Retinal pigment epithelial cell (primary cell): ENCODE data around the gene DLEC1.
"Not testable (repeated sequence)": the region's sequence is repeated elsewhere in the genome, so short reads cannot be mapped to it uniquely, and the experiment has no call there.

ENCODE experiments used
- DNase-seq: peaks from one replicate; pipeline ENCODE4 v3.0.0-alpha.2; 2010; ENCODE audit warnings: low read depth
- H3K4me3 ChIP-seq: 2 replicates; pipeline ENCODE4 v1.5.1; 2011; ENCODE audit warnings: mild to moderate bottlenecking, low read length, control low read depth, moderate library complexity
- TF ChIP-seq, protein P1 (sequence below): conservative IDR thresholded peaks from 2 replicates; pipeline ENCODE4 v1.5.1; 2011; ENCODE audit warnings: low read depth, low read length, control low read depth, inconsistent platforms

The DLEC1 gene

DNA sequence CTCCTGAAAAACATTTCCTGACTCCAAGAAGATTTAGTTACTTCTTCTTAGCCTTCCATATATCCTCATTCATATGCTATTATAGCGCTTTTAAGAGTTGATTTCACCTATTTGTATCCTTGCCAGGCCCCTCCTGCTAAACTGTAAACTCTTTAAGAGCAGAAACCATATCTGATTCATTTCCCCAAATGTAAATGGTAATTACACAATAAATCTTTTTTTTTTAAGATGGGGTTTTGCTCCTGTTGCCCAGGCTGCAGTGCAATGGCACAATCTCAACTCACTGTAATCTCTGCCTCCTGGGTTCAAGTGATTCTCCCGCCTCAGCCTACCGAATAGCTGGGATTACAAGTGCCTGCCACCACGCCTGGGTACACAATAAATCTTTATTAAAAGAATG is 4.5 kb downstream of the DLEC1 start:
- H3K4me3 ChIP-seq, result no peak overlapping the region
- DNase-seq, result no peak
- TF ChIP-seq, protein P1, sequence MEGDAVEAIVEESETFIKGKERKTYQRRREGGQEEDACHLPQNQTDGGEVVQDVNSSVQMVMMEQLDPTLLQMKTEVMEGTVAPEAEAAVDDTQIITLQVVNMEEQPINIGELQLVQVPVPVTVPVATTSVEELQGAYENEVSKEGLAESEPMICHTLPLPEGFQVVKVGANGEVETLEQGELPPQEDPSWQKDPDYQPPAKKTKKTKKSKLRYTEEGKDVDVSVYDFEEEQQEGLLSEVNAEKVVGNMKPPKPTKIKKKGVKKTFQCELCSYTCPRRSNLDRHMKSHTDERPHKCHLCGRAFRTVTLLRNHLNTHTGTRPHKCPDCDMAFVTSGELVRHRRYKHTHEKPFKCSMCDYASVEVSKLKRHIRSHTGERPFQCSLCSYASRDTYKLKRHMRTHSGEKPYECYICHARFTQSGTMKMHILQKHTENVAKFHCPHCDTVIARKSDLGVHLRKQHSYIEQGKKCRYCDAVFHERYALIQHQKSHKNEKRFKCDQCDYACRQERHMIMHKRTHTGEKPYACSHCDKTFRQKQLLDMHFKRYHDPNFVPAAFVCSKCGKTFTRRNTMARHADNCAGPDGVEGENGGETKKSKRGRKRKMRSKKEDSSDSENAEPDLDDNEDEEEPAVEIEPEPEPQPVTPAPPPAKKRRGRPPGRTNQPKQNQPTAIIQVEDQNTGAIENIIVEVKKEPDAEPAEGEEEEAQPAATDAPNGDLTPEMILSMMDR, result no peak

DNA sequence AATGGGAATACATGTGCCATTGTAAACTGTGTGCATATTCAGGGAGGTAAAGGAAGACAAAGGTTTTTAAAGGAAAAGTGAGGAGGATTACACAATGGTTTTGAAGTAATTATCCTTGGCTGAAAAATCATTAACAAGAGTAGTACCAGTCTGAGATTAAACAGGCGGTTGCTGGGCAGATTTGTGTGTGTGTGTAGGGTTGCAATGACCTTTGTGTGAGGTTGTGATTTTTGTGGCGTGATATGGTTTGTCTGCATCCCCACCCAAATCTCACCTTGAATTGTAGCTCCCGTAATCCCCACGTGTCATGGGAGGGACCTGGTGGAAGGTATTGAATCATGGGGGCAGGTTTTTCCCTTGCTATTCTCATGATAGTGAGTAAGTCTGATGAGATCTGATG is 7.0 kb downstream of the DLEC1 start:
- DNase-seq, result no peak
- no peak overlapping the region for H3K4me3 ChIP-seq
- TF ChIP-seq, protein P1, result no peak

DNA sequence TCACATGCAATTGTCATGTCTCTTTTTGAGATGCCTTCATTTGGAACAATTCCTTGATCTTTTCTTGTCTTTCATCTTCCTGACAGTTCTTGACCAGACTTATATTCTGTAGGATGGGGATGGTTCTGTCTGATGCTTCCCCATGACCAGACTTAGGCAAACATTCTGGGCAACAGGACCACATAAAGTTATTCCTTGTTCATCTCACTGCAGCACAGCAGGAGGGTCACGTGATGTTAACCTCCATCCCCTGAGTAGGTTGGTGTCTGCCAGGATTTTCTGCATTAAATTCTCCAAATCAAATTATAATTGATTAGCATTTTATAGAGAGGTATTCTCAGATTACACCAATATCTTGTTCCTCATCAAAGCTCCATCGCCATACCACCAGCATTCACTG is 7.8 kb downstream of the DLEC1 start:
- TF ChIP-seq, protein P1, result no peak
- no peak overlapping the region for H3K4me3 ChIP-seq
- no peak for DNase-seq

DNA sequence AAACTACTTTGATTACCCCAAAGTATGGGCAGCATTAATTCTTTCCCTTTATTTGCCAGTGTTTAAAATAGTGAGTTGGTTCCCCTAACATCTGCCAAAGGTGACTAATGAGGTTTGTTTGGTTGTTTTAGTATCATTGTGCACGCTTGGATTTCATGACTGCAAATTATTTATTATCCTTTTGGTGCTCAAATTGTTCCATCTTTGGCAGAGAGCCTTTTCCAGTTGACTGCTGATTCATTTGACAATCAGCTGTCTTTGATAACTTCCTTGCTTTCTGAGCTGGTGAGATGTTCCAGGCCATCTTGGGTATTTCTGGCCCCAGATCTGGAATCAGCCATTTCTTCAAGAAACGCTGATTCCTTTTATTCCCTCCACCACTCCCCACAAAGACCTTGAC is 8.9 kb downstream of the DLEC1 start:
- H3K4me3 ChIP-seq, result no peak overlapping the region
- no peak for DNase-seq
- TF ChIP-seq, protein P1, result no peak

DNA sequence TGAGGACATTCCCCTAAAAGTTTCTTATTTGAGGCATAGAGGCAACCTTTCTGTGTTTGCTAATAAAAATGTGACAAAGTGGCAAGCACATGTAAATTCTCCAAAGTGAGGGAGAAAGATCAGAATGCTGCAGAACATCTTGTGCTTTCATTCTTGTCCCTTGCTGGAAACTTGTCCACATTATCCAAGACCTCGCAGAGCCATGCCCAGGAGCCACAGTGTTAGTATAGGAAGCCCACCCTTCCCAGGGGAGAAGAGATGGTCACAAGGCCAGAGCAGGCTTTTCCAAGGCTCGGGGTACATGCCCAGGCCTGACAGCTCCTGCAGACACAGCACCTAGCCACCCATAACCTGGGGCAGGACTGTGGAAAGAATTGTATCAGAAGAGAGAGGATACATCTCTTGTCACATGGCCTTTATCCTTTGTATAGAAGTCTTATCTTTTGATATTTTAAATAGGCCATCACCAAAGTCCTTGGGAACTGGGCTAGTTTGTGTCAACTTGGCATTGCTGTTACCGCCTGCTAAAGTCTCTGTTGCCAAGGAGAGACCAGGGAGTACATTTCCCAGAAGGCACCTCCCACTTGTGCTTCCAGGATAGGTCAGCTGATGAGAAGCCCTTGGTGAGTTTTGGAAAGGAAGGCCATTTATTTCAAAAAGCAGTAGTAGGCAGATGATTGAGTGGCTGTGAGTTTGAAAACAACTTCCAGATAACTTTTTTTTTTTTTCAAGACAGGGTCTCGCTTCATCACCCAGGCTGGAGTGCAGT is 10.5 kb downstream of the DLEC1 start:
- no peak overlapping the region for H3K4me3 ChIP-seq
- TF ChIP-seq, protein P1, result no peak
- DNase-seq, result no peak

DNA sequence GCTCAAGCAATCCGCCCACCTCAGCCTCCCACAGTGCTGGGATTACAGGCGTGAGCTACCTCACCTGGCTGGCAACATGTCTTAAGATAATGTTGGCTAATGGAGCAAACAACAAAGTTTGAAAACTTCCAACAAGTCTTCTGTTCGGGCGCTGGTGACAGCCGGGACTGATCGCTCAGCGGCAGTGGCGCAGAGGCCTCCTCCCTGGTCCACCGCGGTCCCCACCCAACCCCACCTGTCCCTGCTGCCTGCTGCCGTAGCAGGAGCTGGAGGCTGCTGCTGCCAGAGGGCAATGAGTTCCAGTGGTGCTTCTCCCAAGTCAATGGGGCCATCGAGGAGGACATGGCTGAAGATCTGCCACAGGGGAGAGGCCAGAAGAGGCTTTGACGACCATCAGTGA is 12.1 kb downstream of the DLEC1 start:
- TF ChIP-seq, protein P1, result no peak
- DNase-seq, result no peak
- H3K4me3 ChIP-seq, result no peak overlapping the region

DNA sequence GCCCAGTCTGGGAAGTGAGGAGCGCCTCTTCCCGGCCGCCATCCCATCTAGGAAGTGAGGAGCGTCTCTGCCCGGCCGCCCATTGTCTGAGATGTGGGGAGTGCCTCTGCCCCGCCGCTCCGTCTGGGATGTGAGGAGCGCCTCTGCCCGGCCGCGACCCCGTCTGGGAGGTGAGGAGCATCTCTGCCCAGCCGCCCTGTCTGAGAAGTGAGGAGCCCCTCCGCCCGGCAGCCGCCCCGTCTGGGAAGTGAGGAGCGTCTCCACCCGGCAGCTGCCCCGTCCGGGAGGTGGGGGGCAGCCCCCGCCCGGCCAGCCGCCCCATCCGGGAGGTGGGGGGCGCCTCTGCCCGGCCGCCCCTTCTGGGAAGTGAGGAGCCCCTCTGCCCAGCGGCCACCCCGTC is 14.3 kb downstream of the DLEC1 start:
- H3K4me3 ChIP-seq, DNase-seq: not testable (repeated sequence)

DNA sequence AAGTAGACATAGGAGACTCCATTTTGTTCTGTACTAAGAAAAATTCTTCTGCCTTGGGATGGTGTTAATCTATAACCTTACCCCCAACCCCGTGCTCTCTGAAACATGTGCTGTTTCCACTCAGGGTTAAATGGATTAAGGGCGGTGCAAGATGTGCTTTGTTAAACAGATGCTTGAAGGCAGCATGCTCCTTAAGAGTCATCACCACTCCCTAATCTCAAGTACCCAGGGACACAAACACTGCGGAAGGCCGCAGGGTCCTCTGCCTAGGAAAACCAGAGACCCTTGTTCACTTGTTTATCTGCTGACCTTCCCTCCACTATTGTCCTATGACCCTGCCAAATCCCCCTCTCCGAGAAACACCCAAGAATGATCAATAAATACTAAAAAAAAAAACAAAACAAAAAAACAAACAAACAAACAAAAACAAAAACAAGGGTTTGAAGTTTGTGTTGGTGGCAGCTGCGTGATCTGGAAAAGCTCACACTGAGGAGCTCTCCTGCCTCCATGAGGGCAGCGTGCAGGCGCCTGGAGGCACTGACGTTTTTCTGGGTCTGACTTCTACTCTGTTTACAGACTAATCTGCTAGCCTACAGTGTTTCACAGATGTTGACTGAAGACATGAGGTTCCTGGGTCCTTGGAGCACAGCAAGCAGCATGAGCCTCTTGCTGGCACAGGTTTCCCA is 14.9 kb downstream of the DLEC1 start:
- H3K4me3 ChIP-seq, DNase-seq: not testable (repeated sequence)
